ENCODE results near the gene MVP. TPM values are rescaled to one million over a fixed set of nuclear protein-coding genes. Genes with fewer than 3 reads are reported as not detected.
"Not testable (repeated sequence)": the region's sequence is repeated elsewhere in the genome, so short reads cannot be mapped to it uniquely, and the experiment has no call there.

Gene MVP
- total RNA-seq, 4 donors from 2014 or later = 113 to 247 (median 177) TPM

DNA sequence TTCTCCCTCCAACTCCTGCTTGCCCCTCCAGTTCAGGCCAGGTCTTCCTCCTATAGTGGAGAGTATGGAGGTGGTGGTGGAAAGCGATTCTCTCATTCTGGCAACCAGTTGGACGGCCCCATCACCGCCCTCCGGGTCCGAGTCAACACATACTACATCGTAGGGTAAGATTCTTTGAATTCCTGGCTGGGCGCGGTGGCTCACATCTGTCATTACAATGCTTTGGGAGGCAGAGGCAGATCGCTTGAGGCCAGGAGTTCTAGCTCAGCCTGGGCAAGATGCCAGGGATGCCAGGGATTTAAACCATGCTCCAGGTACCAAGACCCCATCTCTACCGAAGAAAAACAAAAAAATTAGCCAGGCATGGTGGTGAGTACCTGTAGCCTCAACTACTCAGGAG, 40.8 kb upstream of the MVP start:
- WGBS, 2 donors = 59 to 61% methylated on average over 10 of the region's 10 CpGs
- no peak overlapping the region for H3K4me3 ChIP-seq

DNA sequence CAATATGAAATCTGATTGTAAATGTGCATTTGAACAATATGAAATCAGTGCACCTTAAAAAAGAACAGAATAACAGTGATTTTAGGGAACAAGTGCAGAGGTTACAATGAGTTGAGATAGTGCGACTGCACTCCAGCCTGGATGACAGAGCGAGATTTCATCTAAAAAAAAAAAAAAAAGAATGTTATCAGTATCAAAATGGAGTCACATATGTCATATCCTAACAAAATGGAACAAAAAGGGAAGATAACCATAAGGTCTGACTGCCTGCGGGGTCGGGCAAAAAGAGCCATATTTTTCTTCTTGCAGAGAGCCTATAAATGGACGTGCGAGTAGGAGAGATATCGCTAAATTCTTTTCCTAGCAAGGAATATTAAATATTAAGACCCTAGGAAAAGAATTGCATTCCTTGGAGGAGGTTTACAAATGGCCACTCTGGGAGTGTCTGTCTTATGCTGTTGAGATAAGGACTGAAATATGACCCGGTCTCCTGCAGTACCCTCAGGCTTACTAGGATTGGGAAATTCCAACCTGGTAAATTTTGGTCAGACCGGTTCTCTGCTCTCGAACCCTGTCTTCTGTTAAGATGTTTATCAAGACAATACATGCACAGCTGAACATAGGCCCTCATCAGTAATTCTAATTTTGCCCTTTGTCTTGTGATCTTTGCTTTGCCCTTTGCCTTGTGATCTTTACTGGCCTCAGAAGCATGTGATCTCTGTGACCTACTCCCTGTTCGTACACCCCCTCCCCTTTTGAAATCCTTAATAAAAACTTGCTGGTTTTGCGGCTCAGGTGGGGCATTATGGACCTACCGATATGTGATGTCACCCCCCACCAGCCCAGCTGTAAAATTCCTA, 36.9 kb upstream of the MVP start:
- H3K27me3 ChIP-seq; H3K27ac ChIP-seq; H3K36me3 ChIP-seq; DNase-seq (ENCODE audit: low spot score in 2 of 2); H3K9me3 ChIP-seq; H3K4me3 ChIP-seq: not testable (repeated sequence)
- H3K4me1 ChIP-seq = peaks cover 0 to 12% (median 5%) of the 10 kb centered on the region in 4 donors
- 76% methylated on average over 13 of the region's 13 CpGs for WGBS, 2 donors

More for the DNA sequence above, 40.8 kb upstream of the MVP start:
- Histone ChIP-seq H3K36me3 (no peaks in the 10 kb centered on the region), H3K4me1 (no peaks in the 10 kb centered on the region), H3K27me3 (peaks cover 0 to 7% of the 10 kb centered on the region in 2 donors), H3K9me3 (no peaks in the 10 kb centered on the region), H3K27ac (no peak overlapping the region)
- DNase-seq (ENCODE audit: low spot score in 2 of 2) = no peak
- TF ChIP-seq EP300 (IDR thresholded peaks at IDR 0.05) (no peak), POLR2A (IDR thresholded peaks at IDR 0.05) (no peak)
- TF ChIP-seq, protein P1, sequence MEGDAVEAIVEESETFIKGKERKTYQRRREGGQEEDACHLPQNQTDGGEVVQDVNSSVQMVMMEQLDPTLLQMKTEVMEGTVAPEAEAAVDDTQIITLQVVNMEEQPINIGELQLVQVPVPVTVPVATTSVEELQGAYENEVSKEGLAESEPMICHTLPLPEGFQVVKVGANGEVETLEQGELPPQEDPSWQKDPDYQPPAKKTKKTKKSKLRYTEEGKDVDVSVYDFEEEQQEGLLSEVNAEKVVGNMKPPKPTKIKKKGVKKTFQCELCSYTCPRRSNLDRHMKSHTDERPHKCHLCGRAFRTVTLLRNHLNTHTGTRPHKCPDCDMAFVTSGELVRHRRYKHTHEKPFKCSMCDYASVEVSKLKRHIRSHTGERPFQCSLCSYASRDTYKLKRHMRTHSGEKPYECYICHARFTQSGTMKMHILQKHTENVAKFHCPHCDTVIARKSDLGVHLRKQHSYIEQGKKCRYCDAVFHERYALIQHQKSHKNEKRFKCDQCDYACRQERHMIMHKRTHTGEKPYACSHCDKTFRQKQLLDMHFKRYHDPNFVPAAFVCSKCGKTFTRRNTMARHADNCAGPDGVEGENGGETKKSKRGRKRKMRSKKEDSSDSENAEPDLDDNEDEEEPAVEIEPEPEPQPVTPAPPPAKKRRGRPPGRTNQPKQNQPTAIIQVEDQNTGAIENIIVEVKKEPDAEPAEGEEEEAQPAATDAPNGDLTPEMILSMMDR (IDR thresholded peaks at IDR 0.05) = no peak

DNA sequence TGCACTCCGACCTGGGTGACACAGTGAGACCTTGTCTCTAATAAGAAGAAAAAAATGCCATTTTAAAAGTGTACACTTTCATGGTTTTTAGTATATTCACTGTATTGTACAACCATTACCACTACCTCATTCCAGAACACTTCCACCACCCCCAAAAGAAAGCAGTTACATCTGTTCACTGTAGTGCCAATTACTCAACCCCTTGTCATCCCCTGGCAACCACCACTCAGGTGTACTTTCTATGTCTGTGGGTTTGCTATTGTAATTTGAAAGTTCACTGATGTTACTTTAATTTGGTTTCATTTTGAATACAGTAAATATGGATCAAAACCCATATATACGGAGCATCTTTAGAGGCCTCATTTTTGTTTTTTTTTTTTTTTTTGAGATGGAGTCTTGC, 36.1 kb upstream of the MVP start:
- H3K27ac ChIP-seq = no peak overlapping the region
- H3K36me3 ChIP-seq = no peaks in the 10 kb centered on the region
- peaks cover 0 to 7% of the 10 kb centered on the region in 2 donors for H3K27me3 ChIP-seq
- DNase-seq (ENCODE audit: low spot score in 2 of 2) = no peak
- peaks cover 0 to 12% (median 5%) of the 10 kb centered on the region in 4 donors for H3K4me1 ChIP-seq
- H3K9me3 ChIP-seq = no peaks in the 10 kb centered on the region
- WGBS, 2 donors = 83 to 87% methylated on average over 2 of the region's 2 CpGs
- TF ChIP-seq, protein P1 (IDR thresholded peaks at IDR 0.05) = no peak
- TF ChIP-seq EP300 (IDR thresholded peaks at IDR 0.05) = no peak
- TF ChIP-seq POLR2A (IDR thresholded peaks at IDR 0.05) = no peak
- H3K4me3 ChIP-seq = no peak overlapping the region

DNA sequence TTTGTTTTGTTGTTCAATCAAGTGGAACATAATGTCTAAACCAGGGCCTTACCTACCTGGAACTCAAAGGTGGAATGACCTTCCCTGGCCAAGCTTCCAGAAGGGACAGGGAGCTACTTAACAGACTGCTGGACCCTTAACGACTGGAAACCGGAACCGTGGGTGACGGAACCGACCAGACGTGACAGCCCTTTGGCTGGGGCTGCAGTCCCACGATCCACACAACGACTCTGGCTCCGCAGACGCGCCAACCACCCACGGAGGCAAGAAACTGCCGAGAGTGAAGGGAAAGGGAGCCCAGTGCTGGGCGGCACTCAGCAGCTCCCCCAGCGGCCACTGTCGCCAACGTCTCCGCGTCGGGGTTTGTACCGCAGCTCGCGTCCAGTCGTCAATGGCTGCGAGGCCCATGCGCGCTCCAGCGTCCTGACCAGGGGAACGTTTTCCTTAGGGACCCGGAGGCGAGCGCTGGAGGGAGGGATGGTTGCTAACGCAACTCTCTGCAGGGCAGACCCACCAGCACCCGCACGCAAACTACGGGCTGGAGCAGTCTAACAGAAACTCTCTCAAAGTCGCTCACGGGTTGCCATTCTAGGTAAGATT, 35.3 kb upstream of the MVP start:
- peak in 1 of 2 donors; percentile 42 for DNase-seq (ENCODE audit: low spot score in 2 of 2)
- H3K36me3 ChIP-seq = no peaks in the 10 kb centered on the region
- H3K9me3 ChIP-seq = no peaks in the 10 kb centered on the region
- TF ChIP-seq EP300 (IDR thresholded peaks at IDR 0.05) (no peak), POLR2A (IDR thresholded peaks at IDR 0.05) (no peak)
- TF ChIP-seq, protein P1 (IDR thresholded peaks at IDR 0.05) = peak; percentile 76 to 83 (median 79)
- H3K27me3 ChIP-seq = peaks cover 0 to 2% of the 10 kb centered on the region in 2 donors
- H3K4me1 ChIP-seq = peaks cover 0 to 18% (median 9%) of the 10 kb centered on the region in 4 donors
- 9 to 10% methylated on average over 25 to 38 of the region's 38 CpGs for WGBS, 2 donors
- H3K4me3 ChIP-seq = peak overlapping the region in 3 of 4 donors; percentile 33 to 42 (median 39)
- peak overlapping the region in 1 of 4 donors; percentile 28 for H3K27ac ChIP-seq

DNA sequence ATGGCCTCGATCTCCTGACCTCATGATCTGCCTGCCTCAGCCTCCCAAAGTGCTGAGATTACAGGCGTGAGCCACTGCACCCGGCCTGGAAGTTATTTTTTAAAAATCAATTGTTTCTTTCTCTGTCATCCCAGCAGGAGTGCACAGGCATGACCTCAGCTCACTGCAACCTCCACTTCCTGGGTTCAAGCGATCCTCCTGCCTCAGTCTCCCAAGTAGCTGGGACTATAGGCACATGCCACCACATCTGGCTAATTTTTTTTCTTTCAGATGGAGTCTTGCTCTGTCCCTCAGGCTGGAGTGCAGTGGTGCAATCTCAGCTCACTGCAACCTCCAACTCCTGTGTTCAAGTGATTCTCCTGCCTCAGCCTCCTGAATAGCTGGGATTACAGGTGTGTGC, 33.1 kb upstream of the MVP start:
- 73 to 74% methylated on average over 4 of the region's 4 CpGs for WGBS, 2 donors
- H3K4me3 ChIP-seq; DNase-seq (ENCODE audit: low spot score in 2 of 2); H3K9me3 ChIP-seq; H3K27me3 ChIP-seq; H3K27ac ChIP-seq; H3K36me3 ChIP-seq: not testable (repeated sequence)
- H3K4me1 ChIP-seq = peaks cover 0 to 33% (median 17%) of the 10 kb centered on the region in 4 donors

DNA sequence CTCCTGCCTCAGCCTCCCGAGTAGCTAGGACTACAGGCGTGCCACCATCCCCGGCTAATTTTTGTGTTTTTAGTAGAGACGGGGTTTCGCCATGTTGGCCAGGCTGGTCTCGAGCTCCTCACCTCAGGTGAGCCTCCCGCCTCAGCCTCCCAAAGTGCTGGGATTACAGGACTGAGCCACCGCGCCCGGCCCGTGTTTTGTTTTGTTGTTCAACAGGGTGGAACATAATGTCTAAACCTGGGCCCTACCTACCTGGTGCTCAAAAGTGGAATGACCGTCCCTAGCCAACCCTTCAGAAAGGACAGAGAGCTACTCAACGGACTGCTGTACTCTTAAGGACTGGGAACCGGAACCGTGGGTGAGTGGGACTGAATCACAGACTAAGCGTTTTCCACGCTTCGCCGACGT, 30.5 kb upstream of the MVP start:
- no peaks in the 10 kb centered on the region for H3K27me3 ChIP-seq
- peaks cover 0 to 32% (median 16%) of the 10 kb centered on the region in 4 donors for H3K4me1 ChIP-seq
- no peak for DNase-seq (ENCODE audit: low spot score in 2 of 2)
- peak overlapping the region; percentile 49 to 84 (median 66) for H3K4me3 ChIP-seq
- no peaks in the 10 kb centered on the region for H3K9me3 ChIP-seq
- TF ChIP-seq EP300 (IDR thresholded peaks at IDR 0.05) = no peak
- no peak for TF ChIP-seq POLR2A (IDR thresholded peaks at IDR 0.05)
- TF ChIP-seq, protein P1 (IDR thresholded peaks at IDR 0.05) = no peak
- no peaks in the 10 kb centered on the region for H3K36me3 ChIP-seq
- WGBS, 2 donors = 63 to 64% methylated on average over 20 of the region's 20 CpGs
- H3K27ac ChIP-seq = peak overlapping the region; percentile 61 to 89 (median 86)

Measured in tibial nerve (tissue), 4 donors.